Stimulated activated CD4-positive, alpha-beta T cell treated with anti-CD3 and anti-CD28 coated beads, TNF-alpha, amount 100 ng/mL, for 4 hours (primary cell): ENCODE data around the gene BBS4.
"Not testable (repeated sequence)": the region's sequence is repeated elsewhere in the genome, so short reads cannot be mapped to it uniquely, and the experiment has no call there.

Experiments
- DNase-seq, 3 experiments: peaks; one replicate each; pipeline ENCODE4 v3.0.0-alpha.2; 2020; ENCODE audit warnings: low read depth in 3 of 3

BBS4 gene

GRCh38 chr15:72698938-72699337, 12.9 kb downstream of the BBS4 start:
- no peak for DNase-seq

GRCh38 chr15:72700076-72700475, 14.1 kb downstream of the BBS4 start:
- no peak for DNase-seq

- DNase-seq, result no peak
Measured at GRCh38 chr15:72706266-72706665, 20.3 kb downstream of the BBS4 start.

- not testable (repeated sequence) for DNase-seq
Measured at GRCh38 chr15:72708551-72709303, 22.7 kb downstream of the BBS4 start.

- peak; percentile 34 to 39 (median 38) for DNase-seq
Measured at GRCh38 chr15:72722071-72722696, 36.2 kb downstream of the BBS4 start.

GRCh38 chr15:72724028-72724427, 38.0 kb downstream of the BBS4 start:
- DNase-seq, result no peak

GRCh38 chr15:72725446-72725845, 39.4 kb downstream of the BBS4 start:
- no peak for DNase-seq

- not testable (repeated sequence) for DNase-seq
Measured at GRCh38 chr15:72725851-72726250, 39.8 kb downstream of the BBS4 start.

- no peak for DNase-seq
Measured at GRCh38 chr15:72727154-72727553, 41.1 kb downstream of the BBS4 start.

- DNase-seq, result not testable (repeated sequence)
Measured at GRCh38 chr15:72728249-72728648, 42.2 kb downstream of the BBS4 start.

GRCh38 chr15:72728821-72729220, 42.8 kb downstream of the BBS4 start:
- no peak for DNase-seq

- DNase-seq, result no peak
Measured at GRCh38 chr15:72732086-72732485, 46.1 kb downstream of the BBS4 start.

- DNase-seq, result no peak
Measured at GRCh38 chr15:72732516-72732915, 46.5 kb downstream of the BBS4 start.

GRCh38 chr15:72733941-72734738, 48.1 kb downstream of the BBS4 start:
- DNase-seq, result no peak

GRCh38 chr15:72735111-72735510, 49.1 kb downstream of the BBS4 start:
- DNase-seq, result no peak

GRCh38 chr15:72737061-72737460, 51.1 kb downstream of the BBS4 start:
- DNase-seq, result no peak

- no peak for DNase-seq
Measured at GRCh38 chr15:72737723-72738122, 51.7 kb downstream of the BBS4 start.

- no peak for DNase-seq
Measured at GRCh38 chr15:72740219-72740618, 54.2 kb downstream of the BBS4 start.

- no peak for DNase-seq
Measured at GRCh38 chr15:72749700-72750099, 63.7 kb downstream of the BBS4 start.

- DNase-seq, result no peak
Measured at GRCh38 chr15:72751751-72752455, 65.9 kb downstream of the BBS4 start.

GRCh38 chr15:72754096-72754495, 68.1 kb downstream of the BBS4 start:
- no peak for DNase-seq

GRCh38 chr15:72758182-72758581, 72.2 kb downstream of the BBS4 start:
- no peak for DNase-seq
